Adrenal gland (tissue), 5 donors: ENCODE results near the gene PRPF8.

Source experiments
- CTCF ChIP-seq, 6 experiments: fragments of 450-650 bp in 4 of 6; fragments of 200-600 bp in 2 of 6; sonication (generic) in 1 of 6; IDR thresholded peaks; 1 replicate in 5 of 6; 2 replicates in 1 of 6; pipeline versions ENCODE4 v1.5.1 to v1.8.0; 2016 to 2021; ENCODE audit warnings: antibody characterized with exemption in 6 of 6, mild to moderate bottlenecking in 2 of 6, moderate library complexity in 1 of 6
- POLR2A ChIP-seq, 2 donors: fragments of 450-650 bp; IDR thresholded peaks; one replicate each; pipeline ENCODE4 v1.6.1; 2017; ENCODE audit warnings: antibody characterized with exemption in 2 of 2, mild to moderate bottlenecking in 2 of 2, moderate library complexity in 1 of 2
- donor health status: DM: no; HTN: no; CAD: no.

GRCh38 chr17:1686086-1686485, 1.4 kb upstream of the PRPF8 start:
- TF ChIP-seq CTCF (IDR thresholded peaks at IDR 0.05) (no peak), POLR2A (IDR thresholded peaks at IDR 0.05) (no peak)
